Breast epithelium (tissue), 4 donors: ENCODE data around the gene CLCA2. TPM values are rescaled to one million over a fixed set of nuclear protein-coding genes. Genes with fewer than 3 reads are reported as not detected.

Experiments
- DNase-seq, 2 donors: peaks; one replicate each; pipeline ENCODE4 v3.0.0-alpha.2; 2019; ENCODE audit warnings: low spot score in 2 of 2
- H3K27ac ChIP-seq, 2 donors: fragments of 200-600 bp; sonication (generic) in 1 of 2; one replicate each; pipeline ENCODE4 v1.5.1; 2016 to 2019; ENCODE audit warnings: mild to moderate bottlenecking in 1 of 2
- H3K27me3 ChIP-seq, 2 donors: fragments of 200-600 bp; sonication (generic) in 1 of 2; one replicate each; pipeline versions ENCODE4 v1.5.1 to v1.6.0; 2017 to 2019; ENCODE audit warnings: control low read depth in 1 of 2, mild to moderate bottlenecking in 1 of 2
- H3K36me3 ChIP-seq: fragments of 200-600 bp; one replicate; pipeline ENCODE4 v1.5.1; 2019
- H3K4me1 ChIP-seq, 2 donors: fragments of 200-600 bp; sonication (generic); one replicate each; pipeline ENCODE4 v1.5.1; 2016 to 2019; ENCODE audit warnings: control low read depth in 1 of 2
- H3K4me3 ChIP-seq, 3 donors: fragments of 200-600 bp; sonication (generic); 1 replicate in 2 of 3; 2 replicates in 1 of 3; pipeline ENCODE4 v1.5.1; 2016 to 2019; ENCODE audit warnings: mild to moderate bottlenecking in 3 of 3, moderate library complexity in 2 of 3
- H3K9me3 ChIP-seq, 2 donors: fragments of 200-600 bp; sonication (generic) in 1 of 2; one replicate each; pipeline ENCODE4 v1.5.1; 2016 to 2019; ENCODE audit warnings: control low read depth in 1 of 2
- CTCF ChIP-seq, 3 donors: fragments of 450-650 bp; IDR thresholded peaks; one replicate each; pipeline ENCODE4 v1.5.1; 2016 to 2017; ENCODE audit warnings: antibody characterized with exemption in 3 of 3, mild to moderate bottlenecking in 3 of 3, moderate library complexity in 3 of 3
- POLR2A ChIP-seq: fragments of 450-650 bp; IDR thresholded peaks from one replicate; pipeline ENCODE4 v1.6.1; 2016; ENCODE audit warnings: antibody characterized with exemption, mild to moderate bottlenecking, moderate library complexity
- POLR2AphosphoS5 ChIP-seq, 3 donors: sonication (generic); formaldehyde crosslinking; IDR thresholded peaks; one replicate each; pipeline ENCODE4 v1.6.1; 2017; ENCODE audit warnings: antibody characterized with exemption in 3 of 3
- intact Hi-C: fragments of 100-400 bp; cut with DNase I; formaldehyde crosslinking; loops from one replicate; pipeline ENCODE4 v1.15.1; 2023; ENCODE audit warnings: low total_unique reads
- total RNA-seq, 3 donors: library from RNA; depleted of rRNA; stranded (reverse); fragments of >200 nt; gene quantifications; one replicate each; pipeline ENCODE4 v1.1.0, GENCODE V29; 2016

CLCA2 gene
- total RNA-seq, 3 donors from 2014 or later = 1.3 to 30.3 (median 1.6) TPM

GRCh38 chr1:86436041-86436440, 12.1 kb downstream of the CLCA2 start:
- no peaks in the 10 kb centered on the region for H3K9me3 ChIP-seq
- H3K4me3 ChIP-seq = no peak overlapping the region
- H3K27me3 ChIP-seq = no peaks in the 10 kb centered on the region
- H3K36me3 ChIP-seq = no peaks in the 10 kb centered on the region
- no peak for DNase-seq
- H3K4me1 ChIP-seq = no peaks in the 10 kb centered on the region
- intact Hi-C loops = no loop called here
- TF ChIP-seq POLR2A (no peak), POLR2AphosphoS5 (IDR thresholded peaks at IDR 0.05) (no peak), CTCF (IDR thresholded peaks at IDR 0.05) (no peak)
- H3K27ac ChIP-seq = no peak overlapping the region

DNA sequence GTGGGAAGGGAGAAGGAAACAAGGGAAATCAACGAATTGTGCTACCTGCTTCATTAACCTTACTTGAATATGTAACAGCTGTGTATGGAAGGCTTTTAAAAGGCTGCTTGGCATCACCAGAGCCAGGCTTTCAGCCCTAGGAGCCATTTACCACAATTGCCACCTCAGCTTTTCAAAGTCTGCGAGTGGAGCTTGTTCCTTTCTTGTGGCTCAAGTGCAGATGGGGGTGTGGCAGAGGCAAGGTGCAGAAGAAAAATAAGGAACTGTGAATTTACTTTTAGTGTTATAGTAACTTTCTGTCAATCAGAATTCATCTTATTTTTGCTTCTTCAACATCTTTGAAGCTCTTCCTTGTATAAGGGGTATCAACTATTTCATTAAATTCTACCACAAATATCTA, 17.6 kb downstream of the CLCA2 start:
- H3K36me3 ChIP-seq = no peaks in the 10 kb centered on the region
- H3K27ac ChIP-seq = no peak overlapping the region
- no peaks in the 10 kb centered on the region for H3K27me3 ChIP-seq
- H3K4me3 ChIP-seq = no peak overlapping the region
- no peaks in the 10 kb centered on the region for H3K4me1 ChIP-seq
- no peaks in the 10 kb centered on the region for H3K9me3 ChIP-seq
- intact Hi-C loops = no loop called here
- DNase-seq = no peak
- TF ChIP-seq CTCF (IDR thresholded peaks at IDR 0.05) = no peak
- no peak for TF ChIP-seq POLR2A
- no peak for TF ChIP-seq POLR2AphosphoS5 (IDR thresholded peaks at IDR 0.05)

DNA sequence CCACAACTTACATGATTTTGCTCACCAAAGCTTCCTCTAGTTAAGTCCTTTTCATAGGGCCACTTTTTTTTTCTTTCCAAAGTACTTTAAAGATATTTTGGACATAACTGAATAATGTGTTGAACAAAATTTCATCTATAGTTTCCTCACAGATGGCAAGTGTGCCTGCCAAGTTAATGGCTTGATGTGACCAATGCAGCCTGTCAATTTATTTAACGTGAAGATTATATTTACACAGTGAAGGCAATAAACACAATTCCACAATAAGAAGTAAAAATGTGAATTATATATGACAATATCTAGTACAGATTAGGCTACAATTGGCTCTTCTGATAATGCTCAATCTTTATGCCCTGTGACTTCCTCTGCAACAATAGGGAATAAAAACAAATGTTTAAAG, 18.0 kb downstream of the CLCA2 start:
- Histone ChIP-seq H3K4me1 (no peaks in the 10 kb centered on the region), H3K27me3 (no peaks in the 10 kb centered on the region), H3K36me3 (no peaks in the 10 kb centered on the region), H3K27ac (no peak overlapping the region), H3K4me3 (no peak overlapping the region), H3K9me3 (no peaks in the 10 kb centered on the region)
- TF ChIP-seq CTCF (IDR thresholded peaks at IDR 0.05) (no peak), POLR2AphosphoS5 (IDR thresholded peaks at IDR 0.05) (no peak), POLR2A (no peak)
- intact Hi-C loops = no loop called here
- no peak for DNase-seq

- Histone ChIP-seq H3K27me3 (no peaks in the 10 kb centered on the region), H3K27ac (no peak overlapping the region), H3K4me1 (no peaks in the 10 kb centered on the region), H3K36me3 (no peaks in the 10 kb centered on the region), H3K9me3 (no peaks in the 10 kb centered on the region), H3K4me3 (no peak overlapping the region)
- intact Hi-C loops = no loop called here
- no peak for TF ChIP-seq POLR2AphosphoS5 (IDR thresholded peaks at IDR 0.05)
- TF ChIP-seq POLR2A = no peak
- no peak for TF ChIP-seq CTCF (IDR thresholded peaks at IDR 0.05)
- DNase-seq = no peak
Observed at GRCh38 chr1:86445919-86446318, 21.9 kb downstream of the CLCA2 start.

DNA sequence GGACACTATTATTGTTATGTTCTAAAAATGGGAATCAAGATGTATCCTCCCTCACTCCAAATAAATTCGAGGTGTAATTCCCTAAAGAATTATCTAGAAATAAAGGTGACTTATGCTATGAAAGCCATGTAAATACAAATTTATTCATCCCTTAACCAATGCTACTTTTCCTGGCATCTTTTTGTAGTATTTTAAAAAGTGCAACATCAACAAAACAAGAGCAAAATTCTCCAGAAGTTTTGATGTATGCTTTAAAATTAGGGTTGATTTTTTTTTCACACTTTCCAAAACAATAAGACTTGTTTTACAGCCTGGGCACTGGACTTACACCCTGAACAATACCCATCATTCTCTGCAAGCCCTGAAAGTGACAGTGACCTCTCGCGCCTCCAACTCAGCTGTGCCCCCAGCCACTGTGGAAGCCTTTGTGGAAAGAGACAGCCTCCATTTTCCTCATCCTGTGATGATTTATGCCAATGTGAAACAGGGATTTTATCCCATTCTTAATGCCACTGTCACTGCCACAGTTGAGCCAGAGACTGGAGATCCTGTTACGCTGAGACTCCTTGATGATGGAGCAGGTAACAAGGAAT, 23.3 kb downstream of the CLCA2 start:
- Histone ChIP-seq H3K27me3 (no peaks in the 10 kb centered on the region), H3K36me3 (no peaks in the 10 kb centered on the region), H3K9me3 (no peaks in the 10 kb centered on the region), H3K4me1 (no peaks in the 10 kb centered on the region), H3K4me3 (no peak overlapping the region), H3K27ac (no peak overlapping the region)
- no peak for DNase-seq
- TF ChIP-seq POLR2AphosphoS5 (IDR thresholded peaks at IDR 0.05) (no peak), CTCF (IDR thresholded peaks at IDR 0.05) (no peak), POLR2A (no peak)
- intact Hi-C loops = no loop called here
